Mesendoderm (in vitro differentiated cells): ENCODE measurements around the gene NOS2.
"Not testable (repeated sequence)": the region's sequence is repeated elsewhere in the genome, so short reads cannot be mapped to it uniquely, and the experiment has no call there.

ENCODE experiments used
- DNase-seq: peaks from one replicate; pipeline ENCODE4 v3.0.0; 2013
- H2AK5ac ChIP-seq: 2 replicates; pipeline ENCODE4 v1.6.1; 2013; ENCODE audit warnings: low read length, inconsistent platforms
- H2BK120ac ChIP-seq: 2 replicates; pipeline ENCODE4 v1.6.1; 2013; ENCODE audit warnings: low read depth, mild to moderate bottlenecking, low read length, moderate library complexity, mixed read lengths
- H2BK15ac ChIP-seq: replicated peaks from 2 replicates; pipeline ENCODE4 v1.6.1; 2013; ENCODE audit warnings: low read depth, mild to moderate bottlenecking, moderate library complexity
- H2BK5ac ChIP-seq: 2 replicates; pipeline ENCODE4 v1.6.1; 2013; ENCODE audit warnings: low read length, inconsistent platforms
- H3K18ac ChIP-seq: 2 replicates; pipeline ENCODE4 v1.6.1; 2013; ENCODE audit warnings: mild to moderate bottlenecking, low read length, mixed read lengths
- H3K23ac ChIP-seq: one replicate; pipeline ENCODE4 v1.6.1; 2013; ENCODE audit warnings: low read length
- H3K27ac ChIP-seq: 2 replicates; pipeline ENCODE4 v1.5.1; 2013; ENCODE audit warnings: low read depth, mild to moderate bottlenecking, inconsistent platforms, low read length, moderate library complexity
- H3K27me3 ChIP-seq: 2 replicates; pipeline ENCODE4 v1.6.1; 2013; ENCODE audit warnings: low read length, control low read depth, mild to moderate bottlenecking, inconsistent platforms; ENCODE audit not compliant: insufficient read depth, poor library complexity
- H3K36me3 ChIP-seq: 2 replicates; pipeline ENCODE4 v1.6.1; 2013; ENCODE audit warnings: low read length, inconsistent platforms; ENCODE audit not compliant: control insufficient read depth, insufficient read depth
- H3K4ac ChIP-seq: one replicate; pipeline ENCODE4 v1.6.1; 2013; ENCODE audit warnings: low read depth, mild to moderate bottlenecking, low read length, moderate library complexity
- H3K4me1 ChIP-seq: 2 replicates; pipeline ENCODE4 v1.6.1; 2013; ENCODE audit warnings: low read depth, low read length, inconsistent platforms; ENCODE audit not compliant: control insufficient read depth
- H3K4me2 ChIP-seq: 2 replicates; pipeline ENCODE4 v1.6.1; 2013; ENCODE audit warnings: low read length
- H3K4me3 ChIP-seq: 2 replicates; pipeline ENCODE4 v1.5.1; 2013; ENCODE audit warnings: mild to moderate bottlenecking, low read length
- H3K56ac ChIP-seq: one replicate; pipeline ENCODE4 v1.6.1; 2013; ENCODE audit warnings: low read length
- H3K79me1 ChIP-seq: 2 replicates; pipeline ENCODE4 v1.6.1; 2013; ENCODE audit warnings: low read length, inconsistent platforms
- H3K79me2 ChIP-seq: 2 replicates; pipeline ENCODE4 v1.6.1; 2013; ENCODE audit warnings: mild to moderate bottlenecking, low read length; ENCODE audit not compliant: control insufficient read depth, insufficient read depth
- H3K9ac ChIP-seq: 2 replicates; pipeline ENCODE4 v1.6.1; 2013; ENCODE audit warnings: low read length, inconsistent platforms
- H4K5ac ChIP-seq: one replicate; pipeline ENCODE4 v1.6.1; 2013; ENCODE audit warnings: low read length
- H4K8ac ChIP-seq: one replicate; pipeline ENCODE4 v1.6.1; 2013; ENCODE audit warnings: low read depth, mild to moderate bottlenecking, control low read depth, low read length, moderate library complexity
- WGBS: extraction: QIAGEN DNeasy Blood & Tissue Kit; methylation state at CpG from one replicate; pipeline ENCODE4 v1.1.7; 2013; ENCODE audit warnings: low lambda C conversion rate, missing lambda C conversion rate; ENCODE audit not compliant: insufficient coverage; ENCODE audit errors: extremely low coverage; 5-methylcytosine and 5-hydroxymethylcytosine counted together

NOS2 gene

DNA sequence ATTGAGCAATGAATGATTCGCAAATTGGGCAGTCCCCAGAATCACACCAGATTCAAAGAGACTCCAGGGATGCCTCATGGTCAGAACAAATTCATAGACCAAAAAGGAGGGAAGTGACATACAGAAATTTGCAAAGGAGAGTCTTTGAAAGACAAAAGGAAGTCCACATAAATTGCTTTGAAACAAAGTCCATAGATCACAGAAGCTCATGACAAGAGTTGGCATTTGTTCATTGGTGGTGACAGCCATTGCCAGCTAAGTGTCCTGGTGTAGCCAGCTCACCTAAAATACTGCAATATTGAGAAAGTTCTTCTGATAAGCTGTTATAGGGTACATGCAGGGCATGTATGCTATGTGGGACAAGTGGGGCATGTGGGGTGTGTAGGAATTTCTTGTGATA lies 37.4 kb upstream of the NOS2 start:
- not testable (repeated sequence) for H3K36me3 ChIP-seq, H3K18ac ChIP-seq, H3K79me1 ChIP-seq, H3K27me3 ChIP-seq, H2BK5ac ChIP-seq, H2BK120ac ChIP-seq, H3K9ac ChIP-seq, H3K79me2 ChIP-seq, H3K4me3 ChIP-seq, H3K4ac ChIP-seq, H3K4me2 ChIP-seq, H2AK5ac ChIP-seq, H3K4me1 ChIP-seq, DNase-seq, H2BK15ac ChIP-seq, H4K5ac ChIP-seq, H3K27ac ChIP-seq, H3K56ac ChIP-seq, H4K8ac ChIP-seq, H3K23ac ChIP-seq
- WGBS = no CpG with 5 or more reads among the region's 1 CpG

DNA sequence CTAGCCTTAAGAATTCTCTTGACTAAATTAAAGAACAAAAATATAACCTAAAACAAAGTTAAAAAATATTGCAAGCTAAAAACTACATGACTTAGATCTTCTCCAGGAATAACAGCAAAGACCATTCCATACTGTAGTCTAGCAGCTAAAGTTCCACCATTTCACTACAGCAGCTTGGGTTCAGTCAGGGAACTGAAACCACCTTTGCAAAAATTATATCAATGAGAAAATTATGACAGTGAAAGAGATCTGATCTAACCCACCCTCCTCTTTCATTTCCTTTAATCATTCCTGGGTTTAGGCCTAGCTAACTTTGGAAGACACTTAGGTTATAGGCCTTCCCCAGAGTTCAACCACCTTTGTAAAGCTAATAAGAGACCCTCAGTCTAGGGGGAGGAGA lies 36.3 kb upstream of the NOS2 start:
- Histone ChIP-seq H3K9ac (no peak overlapping the region), H3K18ac (no peak overlapping the region)

DNA sequence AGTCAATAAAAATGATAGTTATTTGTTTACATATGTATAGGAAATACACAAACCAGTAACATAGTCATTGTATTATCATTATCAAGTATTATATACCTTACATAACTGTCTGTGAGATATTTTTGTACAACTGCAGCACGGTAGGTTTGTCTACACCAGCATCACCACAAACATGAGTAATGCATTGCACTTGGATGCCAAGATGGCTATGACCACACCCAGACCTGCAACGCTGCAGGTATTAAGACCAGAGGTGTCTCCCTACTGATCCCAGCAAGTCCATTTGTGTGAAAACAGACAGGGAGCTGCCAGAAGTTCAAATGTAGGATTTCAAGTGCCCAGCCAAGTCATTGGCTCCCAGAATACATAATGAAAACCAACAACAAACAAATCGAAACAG lies 34.2 kb upstream of the NOS2 start:
- H3K23ac ChIP-seq = no peak overlapping the region
- H4K8ac ChIP-seq = no peak overlapping the region
- H3K27me3 ChIP-seq = no peaks in the 10 kb centered on the region
- H3K9ac ChIP-seq = no peak overlapping the region
- no peak overlapping the region for H3K4me3 ChIP-seq
- no peak overlapping the region for H3K4me2 ChIP-seq
- no peaks in the 10 kb centered on the region for H3K79me2 ChIP-seq
- H3K56ac ChIP-seq = no peak overlapping the region
- no peaks in the 10 kb centered on the region for H3K36me3 ChIP-seq
- DNase-seq = no peak
- H2BK120ac ChIP-seq = no peak overlapping the region
- no CpG with 5 or more reads among the region's 3 CpGs for WGBS
- no peak overlapping the region for H4K5ac ChIP-seq
- no peak overlapping the region for H2BK5ac ChIP-seq
- no peaks in the 10 kb centered on the region for H3K4me1 ChIP-seq
- no peak overlapping the region for H3K18ac ChIP-seq
- H2BK15ac ChIP-seq = no peak overlapping the region
- no peak overlapping the region for H3K4ac ChIP-seq
- no peak overlapping the region for H3K27ac ChIP-seq
- H3K79me1 ChIP-seq = no peaks in the 10 kb centered on the region
- no peak overlapping the region for H2AK5ac ChIP-seq

More for the DNA sequence above, 36.3 kb upstream of the NOS2 start:
- Histone ChIP-seq H3K56ac (no peak overlapping the region), H3K4me1 (no peaks in the 10 kb centered on the region), H2BK15ac (no peak overlapping the region), H3K4ac (no peak overlapping the region), H2BK5ac (no peak overlapping the region), H3K36me3 (no peaks in the 10 kb centered on the region), H3K23ac (no peak overlapping the region), H2AK5ac (no peak overlapping the region), H2BK120ac (no peak overlapping the region), H3K4me3 (no peak overlapping the region), H3K27me3 (no peaks in the 10 kb centered on the region), H3K79me2 (no peaks in the 10 kb centered on the region), H3K27ac (no peak overlapping the region), H3K4me2 (no peak overlapping the region), H4K8ac (no peak overlapping the region), H3K79me1 (no peaks in the 10 kb centered on the region), H4K5ac (no peak overlapping the region)
- no peak for DNase-seq

DNA sequence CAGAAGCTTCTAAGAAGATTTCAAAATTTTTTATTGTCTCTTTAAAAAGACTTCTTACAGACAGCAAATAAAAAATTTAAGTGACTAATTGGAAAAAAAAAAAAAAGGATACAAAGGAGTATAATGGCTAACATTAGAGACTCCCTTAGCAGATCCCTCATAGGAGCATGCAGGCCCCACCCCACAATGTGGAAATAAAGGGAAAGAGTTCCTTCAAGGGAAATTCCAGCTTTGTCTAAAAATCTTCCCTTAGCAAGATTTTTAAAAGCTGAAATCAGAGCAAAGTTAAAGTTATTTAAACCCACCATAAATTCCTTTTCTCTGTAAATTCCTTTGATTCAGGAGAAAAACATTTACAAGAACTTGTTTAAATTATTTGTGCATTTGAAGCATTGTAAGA lies 32.5 kb upstream of the NOS2 start:
- H3K4me2 ChIP-seq = no peak overlapping the region
- no peak overlapping the region for H3K23ac ChIP-seq
- no peak overlapping the region for H2BK15ac ChIP-seq
- no peak overlapping the region for H3K27ac ChIP-seq
- no peak overlapping the region for H3K56ac ChIP-seq
- H3K4me3 ChIP-seq = no peak overlapping the region
- H3K4ac ChIP-seq = no peak overlapping the region
- no peak overlapping the region for H3K18ac ChIP-seq
- no peak overlapping the region for H2BK120ac ChIP-seq
- no peak overlapping the region for H4K5ac ChIP-seq
- H3K79me1 ChIP-seq = no peaks in the 10 kb centered on the region
- no peak overlapping the region for H4K8ac ChIP-seq
- H2AK5ac ChIP-seq = no peak overlapping the region
- H3K36me3 ChIP-seq = no peaks in the 10 kb centered on the region
- H3K79me2 ChIP-seq = no peaks in the 10 kb centered on the region
- H3K4me1 ChIP-seq = no peaks in the 10 kb centered on the region
- H3K27me3 ChIP-seq = no peaks in the 10 kb centered on the region
- no peak overlapping the region for H3K9ac ChIP-seq
- no peak overlapping the region for H2BK5ac ChIP-seq
- DNase-seq = no peak

DNA sequence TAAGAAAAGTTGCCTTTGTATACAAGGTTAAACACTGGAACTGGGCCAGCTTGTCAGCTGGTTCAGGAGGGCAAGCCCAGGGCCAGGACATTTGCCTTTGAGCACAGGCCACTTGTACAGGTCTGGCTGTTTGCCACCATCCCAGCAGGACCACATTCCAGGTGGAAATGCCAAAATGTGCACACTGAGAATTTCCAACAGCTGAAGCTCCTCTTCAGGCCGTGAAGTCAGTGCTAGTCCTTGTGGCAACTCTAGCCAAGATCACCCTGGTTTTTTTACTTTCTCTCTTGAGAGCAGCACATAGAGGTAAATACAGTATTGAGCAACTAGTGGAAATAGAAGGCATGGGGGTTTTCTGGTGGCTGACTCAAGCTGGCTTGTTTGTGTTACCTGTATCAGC lies 29.6 kb upstream of the NOS2 start:
- DNase-seq, H3K36me3 ChIP-seq, H4K5ac ChIP-seq, H3K56ac ChIP-seq, H2BK5ac ChIP-seq, H3K79me2 ChIP-seq, H3K27me3 ChIP-seq, H3K9ac ChIP-seq, H2BK120ac ChIP-seq, H4K8ac ChIP-seq, H2BK15ac ChIP-seq, H3K79me1 ChIP-seq, H3K4me2 ChIP-seq, H3K4ac ChIP-seq, H3K23ac ChIP-seq, H3K27ac ChIP-seq, H2AK5ac ChIP-seq, H3K4me3 ChIP-seq, H3K4me1 ChIP-seq, H3K18ac ChIP-seq: not testable (repeated sequence)
- no CpG with 5 or more reads among the region's 1 CpG for WGBS

DNA sequence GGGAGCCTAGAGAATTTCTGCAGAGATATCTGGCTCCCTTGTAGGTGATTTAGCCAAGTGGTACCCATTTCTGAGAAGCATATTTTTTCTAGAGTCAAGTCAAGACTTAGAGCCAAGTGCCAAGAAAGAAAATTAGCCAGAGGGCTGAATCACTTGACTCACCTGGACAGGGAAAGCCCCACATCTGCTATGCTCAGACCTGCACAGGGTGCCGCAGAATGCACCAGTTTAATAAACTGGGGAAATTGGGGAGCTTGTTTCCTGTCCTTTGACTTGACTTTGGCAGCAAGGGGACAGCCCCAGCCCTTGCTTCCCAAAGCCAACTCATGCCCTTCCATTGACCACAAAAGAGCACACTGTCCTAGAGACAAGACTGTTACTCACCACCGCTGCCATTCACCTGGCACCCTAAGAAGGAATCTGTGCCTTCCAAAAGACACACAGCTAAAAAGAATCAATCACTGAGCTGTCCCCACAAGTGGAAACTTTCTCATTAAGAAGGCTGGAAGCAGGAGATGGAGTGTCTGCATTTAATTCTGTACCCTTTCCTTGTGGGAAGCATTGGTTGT lies 28.9 kb upstream of the NOS2 start:
- not testable (repeated sequence) for H3K36me3 ChIP-seq, H2BK120ac ChIP-seq, H3K23ac ChIP-seq, H4K5ac ChIP-seq, H3K79me2 ChIP-seq, H3K56ac ChIP-seq, H3K4me3 ChIP-seq, H2BK5ac ChIP-seq, DNase-seq, H3K79me1 ChIP-seq, H3K4me2 ChIP-seq, H3K9ac ChIP-seq, H3K27me3 ChIP-seq, H2BK15ac ChIP-seq, H2AK5ac ChIP-seq, H3K4me1 ChIP-seq, H3K4ac ChIP-seq, H4K8ac ChIP-seq, H3K18ac ChIP-seq, H3K27ac ChIP-seq
- WGBS = no CpG with 5 or more reads among the region's 2 CpGs
